Thyroid gland (tissue), 4 donors: ENCODE results near the gene RTN4R. TPM values are rescaled to one million over a fixed set of nuclear protein-coding genes. Genes with fewer than 3 reads are reported as not detected.

Source experiments
- DNase-seq, 2 donors: peaks; one replicate each; pipeline ENCODE4 v3.0.0-alpha.2; 2019
- H3K27ac ChIP-seq, 3 donors: fragments of 200-600 bp; sonication (generic); 1 replicate in 2 of 3; 2 replicates in 1 of 3; pipeline ENCODE4 v1.5.1; 2016 to 2019; ENCODE audit warnings: mild to moderate bottlenecking in 1 of 3, moderate library complexity in 1 of 3
- H3K27me3 ChIP-seq: fragments of 200-600 bp; sonication (generic); one replicate; pipeline ENCODE4 v1.5.1; 2019
- H3K36me3 ChIP-seq, 2 donors: fragments of 200-600 bp; sonication (generic); one replicate each; pipeline ENCODE4 v1.5.1; 2016 to 2019
- H3K4me1 ChIP-seq, 2 donors: fragments of 200-600 bp; sonication (generic); one replicate each; pipeline ENCODE4 v1.5.1; 2017 to 2019
- H3K4me3 ChIP-seq, 3 donors: fragments of 200-600 bp; sonication (generic); replicated peaks in 1 of 3; 1 replicate in 2 of 3; 2 replicates in 1 of 3; pipeline ENCODE4 v1.5.1; 2016; ENCODE audit warnings: mild to moderate bottlenecking in 1 of 3
- H3K9me3 ChIP-seq: fragments of 200-600 bp; sonication (generic); one replicate; pipeline ENCODE4 v1.5.1; 2017
- POLR2A ChIP-seq, 2 donors: fragments of 450-650 bp; IDR thresholded peaks; one replicate each; pipeline ENCODE4 v1.6.1; 2017; ENCODE audit warnings: antibody characterized with exemption in 2 of 2, mild to moderate bottlenecking in 2 of 2, moderate library complexity in 1 of 2
- WGBS, 2 donors: methylation state at CpG; one replicate each; pipeline ENCODE4 v1.1.5; 2017; 5-methylcytosine and 5-hydroxymethylcytosine counted together
- intact Hi-C: fragments of 100-400 bp; cut with DNase I; formaldehyde crosslinking; loops from one replicate; pipeline ENCODE4 v1.15.1; 2023
- total RNA-seq, 4 donors: library from RNA; depleted of rRNA; stranded (reverse); fragments of >200 nt; gene quantifications; one replicate each; pipeline ENCODE4 v1.2.3, GENCODE V29; 2016
- TF ChIP-seq, protein P1 (sequence below), 6 experiments: fragments of 200-600 bp in 3 of 6; fragments of 450-650 bp in 3 of 6; sonication (generic) in 3 of 6; IDR thresholded peaks; one replicate each; pipeline ENCODE4 v1.5.1; 2016 to 2019; ENCODE audit warnings: antibody characterized with exemption in 6 of 6, mild to moderate bottlenecking in 2 of 6, inconsistent platforms in 1 of 6, moderate library complexity in 1 of 6

Gene RTN4R
- total RNA-seq, 4 donors from 2014 or later = 4.0 to 8.6 (median 5.9) TPM

DNA sequence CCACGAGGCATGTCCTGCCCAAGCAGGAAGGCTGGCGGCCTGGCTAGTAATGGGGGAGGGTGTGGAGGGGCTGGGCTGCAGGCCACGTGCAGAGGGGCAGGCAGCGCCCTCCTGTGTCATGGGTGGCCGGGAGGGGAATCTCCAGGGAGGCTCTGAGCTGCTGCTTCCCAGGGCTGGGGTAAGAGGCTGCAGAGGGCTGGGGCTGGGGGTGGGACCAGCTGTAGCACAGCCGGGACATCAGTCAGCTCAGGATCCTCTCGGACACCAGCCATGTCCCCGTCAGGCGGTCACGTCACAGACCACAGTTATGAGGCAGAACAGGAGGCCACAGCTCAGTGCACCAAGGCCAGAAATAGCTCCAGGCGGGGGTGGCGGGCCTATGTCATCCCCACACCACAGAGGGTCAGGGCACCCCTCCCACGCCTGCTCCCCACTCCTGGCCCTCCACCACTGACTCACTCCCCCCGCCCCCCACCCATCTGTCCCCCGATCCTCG, 21.1 kb downstream of the RTN4R start:
- Histone ChIP-seq H3K27ac (no peak overlapping the region), H3K4me3 (no peak overlapping the region), H3K9me3 (no peaks in the 10 kb centered on the region), H3K4me1 (peaks cover 14 to 36% of the 10 kb centered on the region in 2 donors), H3K27me3 (no peaks in the 10 kb centered on the region), H3K36me3 (no peaks in the 10 kb centered on the region)
- DNase-seq = no peak
- 89 to 90% methylated on average over 6 to 16 of the region's 16 CpGs for WGBS, 2 donors
- intact Hi-C loops = no loop called here
- no peak for TF ChIP-seq POLR2A (IDR thresholded peaks at IDR 0.05)
- TF ChIP-seq, protein P1, sequence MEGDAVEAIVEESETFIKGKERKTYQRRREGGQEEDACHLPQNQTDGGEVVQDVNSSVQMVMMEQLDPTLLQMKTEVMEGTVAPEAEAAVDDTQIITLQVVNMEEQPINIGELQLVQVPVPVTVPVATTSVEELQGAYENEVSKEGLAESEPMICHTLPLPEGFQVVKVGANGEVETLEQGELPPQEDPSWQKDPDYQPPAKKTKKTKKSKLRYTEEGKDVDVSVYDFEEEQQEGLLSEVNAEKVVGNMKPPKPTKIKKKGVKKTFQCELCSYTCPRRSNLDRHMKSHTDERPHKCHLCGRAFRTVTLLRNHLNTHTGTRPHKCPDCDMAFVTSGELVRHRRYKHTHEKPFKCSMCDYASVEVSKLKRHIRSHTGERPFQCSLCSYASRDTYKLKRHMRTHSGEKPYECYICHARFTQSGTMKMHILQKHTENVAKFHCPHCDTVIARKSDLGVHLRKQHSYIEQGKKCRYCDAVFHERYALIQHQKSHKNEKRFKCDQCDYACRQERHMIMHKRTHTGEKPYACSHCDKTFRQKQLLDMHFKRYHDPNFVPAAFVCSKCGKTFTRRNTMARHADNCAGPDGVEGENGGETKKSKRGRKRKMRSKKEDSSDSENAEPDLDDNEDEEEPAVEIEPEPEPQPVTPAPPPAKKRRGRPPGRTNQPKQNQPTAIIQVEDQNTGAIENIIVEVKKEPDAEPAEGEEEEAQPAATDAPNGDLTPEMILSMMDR (IDR thresholded peaks at IDR 0.05) = no peak

DNA sequence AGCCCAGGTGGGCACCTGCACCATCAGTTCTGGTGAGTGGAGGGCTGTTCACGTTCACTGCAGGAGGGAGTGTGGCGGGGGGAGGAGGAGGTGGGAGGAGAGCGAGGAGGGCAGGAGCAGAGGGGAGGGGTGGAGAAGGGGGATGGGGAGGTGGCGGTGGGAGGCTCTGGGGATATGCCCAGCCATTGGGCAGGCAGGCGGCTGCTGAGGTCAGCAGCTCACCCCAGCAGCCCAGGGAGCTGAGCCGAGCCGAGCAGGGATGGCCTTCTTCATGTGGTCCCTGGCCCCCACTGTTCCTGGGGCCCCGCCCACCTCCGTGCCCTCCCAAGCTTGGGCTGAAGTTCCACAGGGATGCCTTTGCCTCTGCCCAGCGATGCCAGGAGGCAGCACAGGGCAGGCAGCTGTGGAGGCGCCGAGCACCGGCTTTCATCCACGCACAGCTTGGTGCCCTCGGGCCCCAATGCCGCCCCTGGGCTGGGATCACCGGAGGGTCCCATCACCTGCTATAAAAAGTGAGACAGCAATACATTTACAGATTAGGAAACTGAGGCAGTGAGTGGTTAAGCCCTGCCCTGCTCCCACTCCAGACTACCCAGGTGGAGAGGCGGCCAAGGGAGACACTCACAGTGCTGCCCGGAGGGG, 21.6 kb downstream of the RTN4R start:
- peaks cover 14 to 36% of the 10 kb centered on the region in 2 donors for H3K4me1 ChIP-seq
- no peak overlapping the region for H3K4me3 ChIP-seq
- no peaks in the 10 kb centered on the region for H3K27me3 ChIP-seq
- H3K36me3 ChIP-seq = no peaks in the 10 kb centered on the region
- no peak for DNase-seq
- H3K9me3 ChIP-seq = no peaks in the 10 kb centered on the region
- TF ChIP-seq, protein P1 (IDR thresholded peaks at IDR 0.05) = no peak
- no peak for TF ChIP-seq POLR2A (IDR thresholded peaks at IDR 0.05)
- no peak overlapping the region for H3K27ac ChIP-seq
- intact Hi-C loops = no loop called here
- WGBS, 2 donors = 82 to 94% methylated on average over 13 to 15 of the region's 19 CpGs

DNA sequence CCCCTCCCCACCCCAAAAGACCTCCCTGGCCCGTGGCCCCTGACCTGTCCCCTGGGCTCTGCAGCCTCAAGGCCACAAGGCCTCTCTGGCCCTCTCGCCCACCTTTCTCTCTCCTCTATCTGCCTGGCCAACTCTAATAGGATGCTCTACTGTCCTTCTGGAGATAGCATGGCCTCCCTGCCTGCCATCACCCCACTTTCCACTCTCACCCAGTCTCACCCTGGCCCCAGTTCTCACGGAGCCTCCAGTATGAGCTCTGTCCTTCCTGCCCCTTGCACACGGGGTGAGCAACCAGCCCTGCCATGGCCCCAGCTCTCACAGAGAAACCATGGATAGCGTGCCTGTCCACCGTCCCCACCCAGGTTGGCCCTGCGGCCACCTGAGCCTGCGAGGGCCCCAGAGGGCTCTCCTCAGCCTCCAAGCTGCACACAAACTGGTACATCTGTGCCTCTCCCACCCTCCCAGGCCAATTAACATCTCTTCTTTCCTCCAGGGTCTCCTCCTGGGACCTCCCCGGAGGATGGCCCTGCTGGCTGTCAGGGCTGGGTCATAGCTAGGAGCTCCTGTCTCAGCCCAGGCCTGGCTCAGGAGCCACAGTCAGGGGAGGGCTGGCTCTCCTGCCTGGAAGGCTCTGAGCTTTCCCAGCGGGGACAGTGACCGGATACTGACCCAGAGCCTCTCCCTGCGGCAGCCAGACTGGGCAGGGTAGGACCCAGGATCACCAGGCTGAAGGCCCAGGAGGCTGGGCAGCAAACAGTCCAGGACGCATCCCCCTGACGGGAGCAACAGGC, 22.3 kb downstream of the RTN4R start:
- intact Hi-C loops = no loop called here
- Histone ChIP-seq H3K36me3 (no peaks in the 10 kb centered on the region), H3K27ac (no peak overlapping the region), H3K4me3 (no peak overlapping the region), H3K27me3 (no peaks in the 10 kb centered on the region), H3K9me3 (no peaks in the 10 kb centered on the region), H3K4me1 (peaks cover 14 to 36% of the 10 kb centered on the region in 2 donors)
- TF ChIP-seq POLR2A (IDR thresholded peaks at IDR 0.05) = no peak
- TF ChIP-seq, protein P1 (IDR thresholded peaks at IDR 0.05) = no peak
- no peak for DNase-seq
- 81 to 82% methylated on average over 7 to 14 of the region's 14 CpGs for WGBS, 2 donors

DNA sequence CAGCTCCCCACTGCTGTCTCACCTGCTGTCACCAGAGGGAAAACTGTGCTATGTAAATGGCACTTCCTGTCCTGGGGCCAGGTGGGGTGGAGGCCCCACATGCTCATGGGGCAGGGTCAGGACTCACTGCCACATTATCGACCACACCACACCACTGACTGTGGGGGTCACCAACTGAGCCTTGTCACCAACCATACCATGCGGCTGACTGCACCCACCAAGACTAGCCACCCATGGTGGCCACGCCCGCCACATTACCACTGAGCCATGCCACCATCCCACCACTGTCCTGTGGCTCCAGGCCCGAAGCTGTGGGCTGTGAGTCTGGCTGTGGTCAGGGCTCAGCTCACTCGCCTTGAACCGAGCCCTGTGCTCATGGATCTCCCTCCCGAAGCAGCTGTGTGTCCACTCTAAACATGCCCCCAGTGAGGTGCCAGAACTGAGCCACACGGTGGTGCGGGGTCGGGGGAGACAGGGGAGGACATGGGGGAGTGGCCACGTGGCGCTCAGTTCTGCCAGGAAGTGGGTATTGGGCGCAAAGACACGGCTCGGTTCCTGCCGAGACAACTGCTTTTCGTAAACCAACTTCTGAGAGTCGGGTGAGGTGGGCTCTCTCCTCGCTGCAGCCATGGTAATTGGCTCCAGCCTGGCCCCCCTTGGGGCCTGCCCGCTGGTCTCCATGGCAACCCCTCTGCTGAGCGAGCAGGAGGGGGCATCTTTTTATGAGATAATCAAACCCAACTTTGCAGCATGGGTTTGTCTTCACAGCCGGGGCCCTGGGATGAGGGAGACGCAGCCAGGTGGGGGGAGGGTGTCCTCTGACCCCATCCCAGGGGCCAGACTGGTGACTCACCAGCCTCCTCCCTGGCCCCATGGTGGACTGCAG, 23.2 kb downstream of the RTN4R start:
- Histone ChIP-seq H3K4me1 (peaks cover 14 to 34% of the 10 kb centered on the region in 2 donors), H3K9me3 (no peaks in the 10 kb centered on the region), H3K36me3 (no peaks in the 10 kb centered on the region), H3K4me3 (no peak overlapping the region), H3K27me3 (no peaks in the 10 kb centered on the region), H3K27ac (no peak overlapping the region)
- WGBS, 2 donors = 76 to 79% methylated on average over 14 to 16 of the region's 24 CpGs
- intact Hi-C loops = no loop called here
- TF ChIP-seq POLR2A (IDR thresholded peaks at IDR 0.05) = no peak
- TF ChIP-seq, protein P1 (IDR thresholded peaks at IDR 0.05) = no peak
- no peak for DNase-seq
